WI38 (cell line): ENCODE measurements around the gene EPM2A.

ENCODE experiments used
- H3K4me3 ChIP-seq: 2 replicates; pipeline ENCODE4 v1.5.1; 2011; ENCODE audit warnings: low read depth, mild to moderate bottlenecking, control low read depth, low read length
- TF ChIP-seq, protein P1 (sequence below): IDR thresholded peaks from 2 replicates; pipeline ENCODE4 v1.5.1; 2012; ENCODE audit warnings: low read depth, mild to moderate bottlenecking, control low read depth, low read length

The EPM2A gene

DNA sequence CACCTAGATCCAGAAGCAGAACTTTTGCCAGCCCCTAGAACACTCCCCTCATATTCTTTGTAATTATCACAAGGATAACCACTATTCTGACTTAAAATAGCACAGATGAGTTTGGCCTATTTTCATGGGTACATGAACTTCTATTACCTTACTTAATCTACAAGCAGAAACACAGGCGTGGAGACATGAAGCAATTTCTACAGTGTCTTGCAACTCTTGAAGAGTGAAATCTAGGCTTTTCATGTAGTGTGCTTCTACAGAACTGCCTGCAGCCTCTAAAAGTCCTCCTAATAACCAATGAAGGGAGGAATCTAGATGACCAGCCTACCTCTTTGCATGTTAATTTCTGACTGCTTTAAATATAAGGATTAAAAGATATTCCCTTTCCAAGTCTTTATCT lies 82.7 kb downstream of the EPM2A start:
- TF ChIP-seq, protein P1, sequence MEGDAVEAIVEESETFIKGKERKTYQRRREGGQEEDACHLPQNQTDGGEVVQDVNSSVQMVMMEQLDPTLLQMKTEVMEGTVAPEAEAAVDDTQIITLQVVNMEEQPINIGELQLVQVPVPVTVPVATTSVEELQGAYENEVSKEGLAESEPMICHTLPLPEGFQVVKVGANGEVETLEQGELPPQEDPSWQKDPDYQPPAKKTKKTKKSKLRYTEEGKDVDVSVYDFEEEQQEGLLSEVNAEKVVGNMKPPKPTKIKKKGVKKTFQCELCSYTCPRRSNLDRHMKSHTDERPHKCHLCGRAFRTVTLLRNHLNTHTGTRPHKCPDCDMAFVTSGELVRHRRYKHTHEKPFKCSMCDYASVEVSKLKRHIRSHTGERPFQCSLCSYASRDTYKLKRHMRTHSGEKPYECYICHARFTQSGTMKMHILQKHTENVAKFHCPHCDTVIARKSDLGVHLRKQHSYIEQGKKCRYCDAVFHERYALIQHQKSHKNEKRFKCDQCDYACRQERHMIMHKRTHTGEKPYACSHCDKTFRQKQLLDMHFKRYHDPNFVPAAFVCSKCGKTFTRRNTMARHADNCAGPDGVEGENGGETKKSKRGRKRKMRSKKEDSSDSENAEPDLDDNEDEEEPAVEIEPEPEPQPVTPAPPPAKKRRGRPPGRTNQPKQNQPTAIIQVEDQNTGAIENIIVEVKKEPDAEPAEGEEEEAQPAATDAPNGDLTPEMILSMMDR = no peak

DNA sequence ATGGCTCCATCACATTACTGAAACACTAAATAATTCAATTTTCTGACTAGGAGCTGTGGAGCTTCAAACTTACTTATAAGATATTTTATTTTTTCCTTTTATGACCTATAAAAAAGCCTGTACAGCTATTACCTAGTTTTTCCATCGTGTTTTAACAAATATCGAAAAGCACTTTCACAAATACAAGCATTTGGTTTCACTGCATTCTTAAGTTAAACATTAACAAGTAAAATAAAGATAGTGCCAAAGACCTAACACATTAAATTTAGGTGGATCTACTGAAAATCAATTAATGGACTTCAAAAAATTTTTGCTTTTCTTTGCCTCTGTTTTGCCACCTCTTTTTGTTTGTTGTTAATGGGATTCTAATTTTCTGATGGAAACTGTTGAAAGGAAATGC lies 83.3 kb downstream of the EPM2A start:
- no peak overlapping the region for H3K4me3 ChIP-seq
- TF ChIP-seq, protein P1 = no peak

More for the DNA sequence above, 82.7 kb downstream of the EPM2A start:
- no peak overlapping the region for H3K4me3 ChIP-seq

DNA sequence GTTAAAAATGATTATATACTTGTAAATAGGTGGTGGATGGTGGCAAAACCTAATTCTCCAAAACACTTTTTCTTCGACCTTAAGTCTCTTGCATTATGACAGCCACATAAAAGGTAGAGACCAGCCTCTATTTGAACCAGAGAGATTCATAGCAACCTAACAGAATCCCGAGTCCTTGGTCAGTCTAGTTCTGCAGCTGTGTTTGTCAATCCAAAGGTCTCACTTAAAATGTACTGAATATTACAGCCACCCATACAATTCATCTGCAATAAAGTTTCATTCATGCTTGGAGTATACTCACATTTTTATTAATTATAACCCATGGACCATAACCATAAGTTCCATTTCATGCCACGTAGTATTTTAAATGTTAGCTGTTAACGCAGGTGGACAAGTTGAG lies 87.2 kb downstream of the EPM2A start:
- no peak overlapping the region for H3K4me3 ChIP-seq
- TF ChIP-seq, protein P1 = no peak

DNA sequence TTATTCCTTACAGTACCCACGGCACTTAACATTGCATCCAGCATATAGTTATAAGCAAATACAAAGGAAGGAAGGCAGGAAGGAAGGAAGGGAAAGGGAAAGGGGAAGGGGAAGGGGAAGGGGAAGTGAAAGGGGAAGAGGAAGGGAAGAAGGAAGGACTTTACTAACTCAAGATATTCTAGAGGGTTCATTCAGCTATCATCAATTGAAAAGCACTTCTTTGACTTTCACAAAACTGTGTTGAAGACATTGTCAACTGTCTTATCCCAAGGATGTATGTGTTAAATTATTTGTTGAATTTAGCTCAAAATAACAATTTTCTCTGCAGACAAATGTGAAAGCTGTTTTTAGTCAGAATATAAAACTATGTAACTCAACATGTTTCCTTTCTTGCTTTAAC lies 87.7 kb downstream of the EPM2A start:
- TF ChIP-seq, protein P1 = no peak
- H3K4me3 ChIP-seq = no peak overlapping the region

DNA sequence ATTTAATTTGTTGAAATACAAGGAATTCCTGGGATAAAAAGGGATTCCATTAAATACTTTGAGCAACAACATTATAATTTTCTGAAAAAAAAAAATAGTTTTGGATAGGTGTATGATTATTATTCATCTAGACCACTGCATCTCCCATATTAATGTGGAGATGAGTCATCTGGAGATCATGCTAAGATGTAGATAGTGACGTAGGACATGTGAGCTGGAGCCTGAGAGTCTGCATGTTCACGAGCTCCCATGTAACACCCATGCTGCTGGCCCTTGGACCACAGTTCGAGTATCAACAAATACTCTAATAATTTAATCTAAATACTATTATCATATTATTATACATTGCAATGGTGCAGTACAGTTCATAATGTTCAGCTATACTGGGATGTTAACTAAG lies 91.6 kb downstream of the EPM2A start:
- TF ChIP-seq, protein P1 = no peak
- H3K4me3 ChIP-seq = no peak overlapping the region

DNA sequence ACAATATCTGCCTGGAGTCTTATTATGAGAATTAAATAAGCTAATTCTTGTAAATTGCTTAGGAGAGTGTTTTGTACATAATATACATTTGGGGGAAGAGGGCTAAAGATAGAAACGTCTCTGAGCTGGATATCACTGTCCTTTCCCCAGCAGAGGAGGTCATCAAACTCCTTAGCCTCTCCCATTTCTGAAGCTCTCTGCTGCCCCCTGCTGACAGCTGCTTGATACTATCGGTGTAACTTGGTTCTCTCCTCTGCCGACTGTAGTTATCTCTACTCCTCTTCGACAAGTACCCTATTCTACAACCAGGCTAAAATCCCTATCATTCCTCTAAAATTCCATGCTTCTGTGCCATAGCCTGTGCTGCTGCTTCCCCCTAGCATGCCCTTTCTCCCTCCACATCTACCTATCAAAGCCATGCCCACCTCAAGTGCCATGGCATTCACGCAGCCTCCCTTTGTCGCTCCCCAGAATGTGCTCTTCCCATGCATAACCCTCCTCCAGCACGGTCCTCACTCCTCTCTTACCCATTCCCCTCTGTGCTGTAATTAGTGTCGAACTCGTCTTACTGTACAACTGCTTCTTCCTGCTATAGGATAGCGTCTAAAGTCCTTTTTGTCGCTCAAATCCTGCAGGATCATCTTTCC lies 101.2 kb downstream of the EPM2A start:
- H3K4me3 ChIP-seq = no peak overlapping the region
- TF ChIP-seq, protein P1 = peak; percentile 88

DNA sequence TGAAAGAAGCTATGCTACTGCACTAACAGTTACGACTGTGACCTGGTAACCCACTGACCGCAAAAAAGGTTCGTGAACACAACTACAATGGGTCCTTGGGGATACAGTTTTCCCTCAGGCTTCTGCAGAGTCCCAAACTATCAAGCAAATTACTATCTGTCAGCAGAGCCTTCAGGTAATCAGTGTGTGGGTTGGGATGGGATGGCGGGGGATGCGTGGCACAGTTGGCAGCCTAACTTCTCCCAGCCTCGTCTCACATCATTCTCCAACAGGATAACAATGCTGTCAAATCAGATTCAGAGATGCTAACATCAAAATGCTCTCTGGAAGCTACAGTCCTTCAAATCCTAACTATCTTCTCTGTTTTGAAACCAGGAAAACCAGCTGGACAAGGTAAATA lies 102.3 kb downstream of the EPM2A start:
- no peak overlapping the region for H3K4me3 ChIP-seq
- TF ChIP-seq, protein P1 = no peak
